Measurements from ENCODE around the gene COL4A2. TPM values are rescaled to one million over a fixed set of nuclear protein-coding genes. Genes with fewer than 3 reads are reported as not detected.

COL4A2 gene
- polyA plus RNA-seq, 1 experiment = 886 TPM

DNA sequence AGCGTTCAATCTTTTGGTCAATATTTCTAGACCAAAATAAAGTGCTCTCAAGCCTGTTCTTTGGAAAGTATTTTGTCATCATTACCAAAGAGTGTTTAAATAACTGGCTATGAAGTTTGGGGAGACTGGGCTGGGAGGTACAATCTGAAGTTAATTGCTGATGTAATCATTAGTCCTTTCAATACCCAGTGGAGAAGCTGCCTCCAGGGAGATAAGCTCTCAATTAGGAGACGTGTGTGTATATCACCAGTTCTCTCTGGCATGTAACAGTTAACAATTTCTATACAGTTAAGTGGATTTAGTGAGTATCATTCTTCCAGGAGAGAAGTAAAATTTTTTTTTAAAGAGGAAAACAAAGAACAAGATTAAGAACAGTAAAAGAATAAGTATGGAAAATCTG is 1.5 kb upstream of the COL4A2 start:
- CTCF ChIA-PET = interaction anchor here (0.9 to 3.2 kb wide), 7 partner anchors 10 to 106 kb away, joined by 3 to 11 read pairs (median 4); no protein-coding TSS in a partner anchor
- DNase-seq (ENCODE audit: low read depth) = no peak
- POLR2A ChIA-PET = interaction anchor here (0.9 kb wide), 1 partner anchor 107 kb away, joined by 6 read pairs; no protein-coding TSS in a partner anchor

DNA sequence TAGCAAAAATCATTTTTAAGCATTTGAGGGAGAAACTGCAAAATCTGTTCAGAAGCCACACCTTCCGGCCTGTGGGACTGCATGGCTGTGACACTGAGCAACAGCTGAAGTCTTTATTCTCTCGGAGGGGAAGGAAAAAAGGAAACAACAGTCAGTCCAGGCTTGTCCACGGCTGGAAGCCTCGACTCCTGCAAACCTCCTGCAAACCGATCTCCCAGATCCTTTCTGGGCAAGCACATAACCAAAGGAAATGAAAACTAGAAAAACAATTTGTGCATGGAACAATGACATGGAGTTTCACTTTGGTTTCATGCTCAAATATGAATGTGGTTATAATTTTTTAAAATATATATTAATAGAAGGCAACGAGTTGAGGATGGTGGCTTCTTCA is 1.1 kb upstream of the COL4A2 start:
- no peak for DNase-seq (ENCODE audit: low read depth)
- Histone ChIP-seq H3K27me3 (ENCODE audit: control insufficient read depth, insufficient read depth, low read length) (no peaks in the 10 kb centered on the region), H3K4me3 (ENCODE audit: low read depth, low read length) (peak overlapping the region; percentile 76), H3K36me3 (ENCODE audit: control insufficient read depth, insufficient read depth, low read length) (peaks cover under 1% of the 10 kb centered on the region; the same call in 1 of the 2 replicates)
- POLR2A ChIA-PET = interaction anchor here (0.9 kb wide), 2 partner anchors 93 to 106 kb away, joined by 3 to 6 read pairs; no protein-coding TSS in a partner anchor
- CTCF ChIA-PET = interaction anchor here (0.8 to 3.2 kb wide), 9 partner anchors 10 to 139 kb away, joined by 3 to 11 read pairs (median 3); no protein-coding TSS in a partner anchor
- TF ChIP-seq, protein P1, sequence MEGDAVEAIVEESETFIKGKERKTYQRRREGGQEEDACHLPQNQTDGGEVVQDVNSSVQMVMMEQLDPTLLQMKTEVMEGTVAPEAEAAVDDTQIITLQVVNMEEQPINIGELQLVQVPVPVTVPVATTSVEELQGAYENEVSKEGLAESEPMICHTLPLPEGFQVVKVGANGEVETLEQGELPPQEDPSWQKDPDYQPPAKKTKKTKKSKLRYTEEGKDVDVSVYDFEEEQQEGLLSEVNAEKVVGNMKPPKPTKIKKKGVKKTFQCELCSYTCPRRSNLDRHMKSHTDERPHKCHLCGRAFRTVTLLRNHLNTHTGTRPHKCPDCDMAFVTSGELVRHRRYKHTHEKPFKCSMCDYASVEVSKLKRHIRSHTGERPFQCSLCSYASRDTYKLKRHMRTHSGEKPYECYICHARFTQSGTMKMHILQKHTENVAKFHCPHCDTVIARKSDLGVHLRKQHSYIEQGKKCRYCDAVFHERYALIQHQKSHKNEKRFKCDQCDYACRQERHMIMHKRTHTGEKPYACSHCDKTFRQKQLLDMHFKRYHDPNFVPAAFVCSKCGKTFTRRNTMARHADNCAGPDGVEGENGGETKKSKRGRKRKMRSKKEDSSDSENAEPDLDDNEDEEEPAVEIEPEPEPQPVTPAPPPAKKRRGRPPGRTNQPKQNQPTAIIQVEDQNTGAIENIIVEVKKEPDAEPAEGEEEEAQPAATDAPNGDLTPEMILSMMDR (IDR thresholded peaks at IDR 0.05; ENCODE audit: insufficient read depth, low read depth, low read length) = no peak

More for the DNA sequence above, 1.5 kb upstream of the COL4A2 start:
- no peaks in the 10 kb centered on the region for H3K27me3 ChIP-seq (ENCODE audit: control insufficient read depth, insufficient read depth, low read length)
- TF ChIP-seq, protein P1 (IDR thresholded peaks at IDR 0.05; ENCODE audit: insufficient read depth, low read depth, low read length) = no peak
- H3K4me3 ChIP-seq (ENCODE audit: low read depth, low read length) = peak overlapping the region; percentile 76
- H3K36me3 ChIP-seq (ENCODE audit: control insufficient read depth, insufficient read depth, low read length) = no peaks in the 10 kb centered on the region

DNA sequence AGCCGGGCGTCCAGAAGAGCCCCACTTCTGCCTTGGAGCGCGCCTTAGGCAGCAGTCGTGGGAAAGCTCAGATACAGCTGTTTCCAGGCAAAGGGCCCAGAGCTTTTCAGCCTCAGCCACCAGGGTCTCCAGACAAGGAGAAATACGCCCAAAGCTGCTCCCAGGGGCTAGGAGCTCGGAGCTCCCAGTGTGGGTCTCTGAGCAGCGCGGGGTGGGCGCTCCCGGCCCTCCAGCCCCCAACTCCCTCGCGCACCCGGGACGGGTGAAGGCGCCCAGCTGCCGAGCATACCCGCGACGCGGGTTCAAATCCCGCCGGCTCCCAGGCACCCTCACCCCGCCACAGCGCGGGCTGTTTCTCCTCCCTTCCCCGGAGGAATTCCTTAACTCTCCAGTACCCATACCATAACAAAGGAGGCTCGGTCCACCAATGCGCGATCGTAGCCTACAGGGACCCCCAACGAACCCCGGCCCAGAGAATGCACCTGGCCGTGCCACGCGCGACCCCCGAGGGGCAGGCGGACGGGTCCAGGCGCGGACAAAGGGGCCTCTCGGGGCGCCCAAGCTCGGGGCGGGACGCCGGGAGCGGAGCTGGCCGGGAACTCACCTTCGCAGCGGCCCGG is 634 bp upstream of the COL4A2 start:
- TF ChIP-seq, protein P1 (IDR thresholded peaks at IDR 0.05; ENCODE audit: insufficient read depth, low read depth, low read length) = no peak
- DNase-seq (ENCODE audit: low read depth) = no peak
- H3K27me3 ChIP-seq (ENCODE audit: control insufficient read depth, insufficient read depth, low read length) = no peaks in the 10 kb centered on the region
- peaks cover 2% of the 10 kb centered on the region; the same call in 1 of the 2 replicates for H3K36me3 ChIP-seq (ENCODE audit: control insufficient read depth, insufficient read depth, low read length)
- peak overlapping the region; percentile 76 for H3K4me3 ChIP-seq (ENCODE audit: low read depth, low read length)
- POLR2A ChIA-PET = interaction anchor here (0.9 kb wide), 2 partner anchors 92 to 106 kb away, joined by 3 to 6 read pairs; no protein-coding TSS in a partner anchor
- CTCF ChIA-PET = interaction anchor here (0.8 to 3.2 kb wide), 10 partner anchors 9 to 138 kb away, joined by 3 to 11 read pairs (median 3); no protein-coding TSS in a partner anchor

DNA sequence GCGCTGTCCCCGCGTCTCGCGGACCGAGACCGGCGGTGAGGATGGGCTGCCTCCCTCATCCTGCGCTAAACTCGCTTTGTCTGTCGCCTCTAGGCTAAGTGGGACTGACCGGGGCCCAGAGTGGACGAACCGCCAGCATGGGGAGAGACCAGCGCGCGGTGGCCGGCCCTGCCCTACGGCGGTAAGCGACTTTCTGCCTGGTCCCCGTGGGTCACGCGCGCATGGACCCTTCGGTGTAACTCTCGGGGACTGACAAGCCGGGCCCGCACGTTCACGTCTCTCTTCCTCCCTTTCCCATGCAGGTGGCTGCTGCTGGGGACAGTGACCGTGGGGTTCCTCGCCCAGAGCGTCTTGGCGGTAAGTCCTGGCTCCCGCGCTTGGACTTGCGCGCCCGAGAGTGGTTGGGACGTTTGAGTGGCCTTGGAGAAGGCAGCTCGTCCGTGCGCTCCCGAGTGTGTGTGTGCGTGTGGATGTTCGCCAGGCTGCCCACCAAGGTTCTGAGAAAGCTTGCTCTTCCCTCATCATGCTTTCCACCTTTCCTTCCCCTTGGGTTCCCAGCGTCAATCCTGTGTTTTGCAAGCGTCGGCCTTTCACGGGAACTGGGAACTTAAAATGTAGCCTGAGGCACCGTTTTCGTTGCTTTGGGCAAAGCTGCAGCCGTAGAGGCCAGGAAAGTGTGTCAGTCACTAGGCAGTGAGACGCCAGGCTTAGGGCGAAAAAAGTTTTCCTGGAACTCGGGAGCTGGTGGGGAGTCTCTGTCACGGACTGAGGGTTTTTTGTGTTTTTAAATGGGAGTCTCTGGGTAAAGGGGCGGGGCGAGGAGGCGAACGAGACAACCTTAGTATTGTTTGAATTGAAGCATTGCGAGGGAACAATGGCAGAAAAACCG is 927 bp downstream of the COL4A2 start:
- H3K4me3 ChIP-seq (ENCODE audit: low read depth, low read length) = peak overlapping the region; percentile 76
- ChIA-PET CTCF (interaction anchor here (0.7 to 3.5 kb wide), 8 partner anchors 13 to 103 kb away, joined by 3 to 13 read pairs (median 4); no protein-coding TSS in a partner anchor), POLR2A (interaction anchor here (0.5 to 0.7 kb wide), 2 partner anchors 32 to 64 kb away, joined by 3 read pairs; no protein-coding TSS in a partner anchor)
- peaks cover 2% of the 10 kb centered on the region; the same call in 1 of the 2 replicates for H3K36me3 ChIP-seq (ENCODE audit: control insufficient read depth, insufficient read depth, low read length)
- TF ChIP-seq, protein P1 (IDR thresholded peaks at IDR 0.05; ENCODE audit: insufficient read depth, low read depth, low read length) = no peak
- no peak for DNase-seq (ENCODE audit: low read depth)
- no peaks in the 10 kb centered on the region for H3K27me3 ChIP-seq (ENCODE audit: control insufficient read depth, insufficient read depth, low read length)
